ENCODE results near the gene BNC2. TPM values are rescaled to one million over a fixed set of nuclear protein-coding genes. Genes with fewer than 3 reads are reported as not detected.

Gene BNC2
- total RNA-seq, 1 donor from 2014 or later = 38.0 TPM

- TF ChIP-seq, protein P1, sequence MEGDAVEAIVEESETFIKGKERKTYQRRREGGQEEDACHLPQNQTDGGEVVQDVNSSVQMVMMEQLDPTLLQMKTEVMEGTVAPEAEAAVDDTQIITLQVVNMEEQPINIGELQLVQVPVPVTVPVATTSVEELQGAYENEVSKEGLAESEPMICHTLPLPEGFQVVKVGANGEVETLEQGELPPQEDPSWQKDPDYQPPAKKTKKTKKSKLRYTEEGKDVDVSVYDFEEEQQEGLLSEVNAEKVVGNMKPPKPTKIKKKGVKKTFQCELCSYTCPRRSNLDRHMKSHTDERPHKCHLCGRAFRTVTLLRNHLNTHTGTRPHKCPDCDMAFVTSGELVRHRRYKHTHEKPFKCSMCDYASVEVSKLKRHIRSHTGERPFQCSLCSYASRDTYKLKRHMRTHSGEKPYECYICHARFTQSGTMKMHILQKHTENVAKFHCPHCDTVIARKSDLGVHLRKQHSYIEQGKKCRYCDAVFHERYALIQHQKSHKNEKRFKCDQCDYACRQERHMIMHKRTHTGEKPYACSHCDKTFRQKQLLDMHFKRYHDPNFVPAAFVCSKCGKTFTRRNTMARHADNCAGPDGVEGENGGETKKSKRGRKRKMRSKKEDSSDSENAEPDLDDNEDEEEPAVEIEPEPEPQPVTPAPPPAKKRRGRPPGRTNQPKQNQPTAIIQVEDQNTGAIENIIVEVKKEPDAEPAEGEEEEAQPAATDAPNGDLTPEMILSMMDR (IDR thresholded peaks at IDR 0.05; ENCODE audit: insufficient read depth, low read depth, low read length) = no peak
- TF ChIP-seq EZH2 (IDR thresholded peaks at IDR 0.05; ENCODE audit: insufficient read depth, low read length) = no peak
- peaks cover 7% of the 10 kb centered on the region for H3K9me3 Mint-ChIP-seq (ENCODE audit: unreplicated experiment)
Measured at GRCh38 chr9:16360247-16360646, 510.2 kb downstream of the BNC2 start.

More at GRCh38 chr9:16360247-16360646, 510.2 kb downstream of the BNC2 start:
- Histone ChIP-seq H3K27me3 (ENCODE audit: insufficient read depth, low read length) (no peaks in the 10 kb centered on the region), H3K9ac (ENCODE audit: low read length) (no peak overlapping the region), H3K9me3 (ENCODE audit: insufficient read depth, low read depth, low read length) (peaks cover 2% of the 10 kb centered on the region), H3K79me2 (ENCODE audit: insufficient read depth, low read length) (no peaks in the 10 kb centered on the region), H3K4me2 (ENCODE audit: low read length) (no peak overlapping the region), H4K20me1 (ENCODE audit: insufficient read depth, low read length) (no peaks in the 10 kb centered on the region), H3K4me1 (ENCODE audit: insufficient read depth, low read length) (no peaks in the 10 kb centered on the region), H3K36me3 (ENCODE audit: insufficient read depth, low read length) (no peaks in the 10 kb centered on the region), H3K4me3 (ENCODE audit: insufficient read depth, low read depth, low read length) (no peak overlapping the region), H3K27ac (ENCODE audit: low read depth, low read length) (no peak overlapping the region), H2AFZ (ENCODE audit: low read depth, low read length) (no peak overlapping the region)
- H3K4me1 Mint-ChIP-seq (ENCODE audit: low read depth, unreplicated experiment) = peaks cover 3% of the 10 kb centered on the region
- no peak overlapping the region for H3K27ac Mint-ChIP-seq (ENCODE audit: unreplicated experiment)
- peaks cover 4% of the 10 kb centered on the region for H3K36me3 Mint-ChIP-seq (ENCODE audit: low read depth, unreplicated experiment)
- no peak for DNase-seq (ENCODE audit: low read depth)
- no peak for FAIRE-seq
- H3K27me3 Mint-ChIP-seq (ENCODE audit: low read depth, unreplicated experiment) = peaks cover 13% of the 10 kb centered on the region
- no peak overlapping the region for H3K4me3 Mint-ChIP-seq (ENCODE audit: unreplicated experiment)

Data from astrocyte (in vitro differentiated cells and primary cell).